Muscle of arm (tissue), 12 donors: ENCODE data around the gene TMEM121. TPM values are rescaled to one million over a fixed set of nuclear protein-coding genes. Genes with fewer than 3 reads are reported as not detected.
"Not testable (repeated sequence)": the region's sequence is repeated elsewhere in the genome, so short reads cannot be mapped to it uniquely, and the experiment has no call there.

Source experiments
- DNase-seq: peaks from one replicate; pipeline ENCODE4 v3.0.0-alpha.2; 2013
- polyA plus RNA-seq, 12 donors: library from polyadenylated mRNA; unstranded; fragments of 120-200 nt; gene quantifications; one replicate each; pipeline ENCODE4 v1.2.1, GENCODE V29; 2013; ENCODE audit not compliant: insufficient read length in 12 of 12

TMEM121 gene
- polyA plus RNA-seq, 12 donors: 1.0 to 3.1 (median 1.5) TPM; not detected in 2

DNA sequence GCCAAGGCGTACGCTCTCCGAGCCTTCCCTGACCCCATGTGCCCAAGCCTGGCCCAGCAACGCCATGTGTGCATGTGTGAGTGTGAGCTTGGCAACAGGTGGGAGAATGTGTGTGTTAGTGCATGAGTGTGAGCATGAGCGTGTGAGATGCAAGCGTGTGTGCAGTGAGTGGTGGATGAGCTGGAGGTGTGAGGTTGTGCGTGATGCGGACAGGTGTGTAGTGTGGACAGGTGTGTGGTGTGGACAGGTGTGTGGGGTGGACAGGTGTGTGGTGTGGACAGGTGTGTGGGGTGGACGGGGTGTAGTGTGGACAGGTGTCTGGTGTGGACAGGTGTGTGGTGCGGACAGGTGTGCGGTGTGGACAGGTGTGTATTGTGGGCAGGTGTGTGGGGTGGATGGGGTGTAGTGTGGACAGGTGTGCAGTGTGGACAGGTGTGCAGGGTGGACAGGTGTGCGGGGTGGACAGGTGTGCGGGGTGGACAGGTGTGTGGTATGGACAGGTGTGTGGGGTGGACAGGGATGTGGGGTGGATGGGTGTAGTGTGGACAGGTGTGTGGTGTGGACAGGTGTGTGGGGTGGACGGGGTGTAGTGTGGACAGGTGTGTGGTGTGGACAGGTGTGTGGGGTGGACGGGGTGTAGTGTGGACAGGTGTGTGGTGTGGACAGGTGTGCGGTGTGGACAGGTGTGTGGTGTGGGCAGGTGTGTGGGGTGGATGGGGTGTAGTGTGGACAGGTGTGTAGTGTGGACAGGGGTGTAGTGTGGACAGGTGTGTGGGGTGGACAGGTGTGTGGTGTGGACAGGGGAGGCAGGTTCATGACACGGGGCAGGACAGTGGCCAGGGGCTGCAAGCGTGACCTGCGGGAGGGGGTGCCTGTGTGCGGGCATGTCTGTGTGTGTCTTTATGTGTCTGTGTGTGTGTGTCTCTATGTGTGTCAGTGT lies 41.1 kb downstream of the TMEM121 start:
- DNase-seq: not testable (repeated sequence)

DNA sequence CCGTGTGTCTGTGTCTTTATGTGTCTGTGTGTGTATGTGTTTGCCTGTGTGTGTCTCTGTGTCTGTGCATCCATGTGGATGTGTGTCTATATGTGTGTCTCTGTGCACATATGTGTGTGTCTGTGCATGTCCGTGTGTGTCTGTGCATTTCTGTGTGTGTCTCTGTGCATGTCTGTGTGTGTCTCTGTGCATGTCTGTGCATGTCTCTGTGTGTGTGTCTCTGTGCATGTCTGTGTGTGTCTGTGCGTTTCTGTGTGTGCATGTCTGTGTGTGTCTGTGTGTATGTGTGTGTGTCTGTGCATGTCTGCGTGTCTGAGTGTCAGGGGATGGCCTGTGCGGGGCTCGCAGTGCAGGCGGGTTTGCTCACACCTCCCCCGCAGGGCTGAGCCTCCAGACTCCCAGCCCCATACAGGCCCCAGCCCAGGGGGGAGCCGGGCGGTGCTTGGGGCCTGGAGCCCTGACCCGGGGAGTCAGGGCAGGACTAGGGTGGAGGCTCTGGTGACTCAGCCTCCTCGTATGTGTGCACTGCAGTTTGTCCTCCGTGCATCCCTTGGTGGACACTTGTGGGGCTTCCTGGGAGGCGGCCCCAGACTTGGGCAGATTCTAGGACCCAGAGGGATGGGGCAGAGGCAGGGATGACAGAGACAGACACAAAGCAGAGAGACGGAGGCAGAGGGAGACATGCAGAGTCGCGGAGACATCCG lies 41.9 kb downstream of the TMEM121 start:
- DNase-seq: not testable (repeated sequence)

DNA sequence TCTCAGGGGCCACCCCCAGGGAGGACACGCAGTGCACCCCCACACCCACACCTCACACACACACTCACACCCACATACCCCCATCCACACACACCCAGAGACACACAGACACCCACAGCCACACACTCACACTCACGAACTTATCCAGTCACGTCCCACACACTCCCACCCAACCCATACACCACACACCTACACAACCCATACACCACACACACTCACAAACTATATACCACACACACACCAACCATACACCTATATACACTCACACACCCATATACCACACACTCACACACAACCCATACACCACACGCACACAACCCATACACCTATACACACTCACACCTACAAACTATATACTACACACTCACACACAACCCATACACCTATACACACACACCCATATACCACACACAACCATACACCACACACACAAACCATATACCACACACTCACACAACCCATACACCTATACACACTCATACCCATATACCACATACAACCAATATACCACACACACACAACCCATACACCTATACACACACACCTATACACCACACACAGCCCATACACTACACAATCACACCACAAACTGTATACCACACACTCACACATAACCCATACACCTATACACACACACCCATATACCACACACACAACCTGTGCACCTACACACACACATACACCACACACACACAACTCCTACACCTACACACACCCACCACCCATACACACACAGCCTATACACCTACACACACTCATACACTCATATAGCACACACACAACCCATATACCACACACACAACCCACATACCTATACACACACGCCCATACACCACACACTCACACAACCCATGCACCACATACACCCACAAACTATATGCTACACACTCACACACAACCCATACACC lies 42.7 kb downstream of the TMEM121 start:
- DNase-seq: no peak

DNA sequence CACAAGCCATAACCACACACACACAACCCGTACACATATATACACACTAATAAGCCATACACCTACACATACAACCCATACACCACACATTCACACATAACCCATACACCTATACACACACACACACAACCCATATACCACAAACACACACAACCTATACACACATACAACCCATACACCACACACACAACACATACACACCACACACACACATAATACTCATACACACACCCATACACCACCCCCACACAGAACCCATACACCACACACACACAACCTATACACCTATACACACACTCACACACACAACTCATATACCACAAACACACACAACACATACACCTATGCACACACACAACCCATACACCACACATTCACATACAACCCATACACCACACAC lies 44.1 kb downstream of the TMEM121 start:
- no peak for DNase-seq

DNA sequence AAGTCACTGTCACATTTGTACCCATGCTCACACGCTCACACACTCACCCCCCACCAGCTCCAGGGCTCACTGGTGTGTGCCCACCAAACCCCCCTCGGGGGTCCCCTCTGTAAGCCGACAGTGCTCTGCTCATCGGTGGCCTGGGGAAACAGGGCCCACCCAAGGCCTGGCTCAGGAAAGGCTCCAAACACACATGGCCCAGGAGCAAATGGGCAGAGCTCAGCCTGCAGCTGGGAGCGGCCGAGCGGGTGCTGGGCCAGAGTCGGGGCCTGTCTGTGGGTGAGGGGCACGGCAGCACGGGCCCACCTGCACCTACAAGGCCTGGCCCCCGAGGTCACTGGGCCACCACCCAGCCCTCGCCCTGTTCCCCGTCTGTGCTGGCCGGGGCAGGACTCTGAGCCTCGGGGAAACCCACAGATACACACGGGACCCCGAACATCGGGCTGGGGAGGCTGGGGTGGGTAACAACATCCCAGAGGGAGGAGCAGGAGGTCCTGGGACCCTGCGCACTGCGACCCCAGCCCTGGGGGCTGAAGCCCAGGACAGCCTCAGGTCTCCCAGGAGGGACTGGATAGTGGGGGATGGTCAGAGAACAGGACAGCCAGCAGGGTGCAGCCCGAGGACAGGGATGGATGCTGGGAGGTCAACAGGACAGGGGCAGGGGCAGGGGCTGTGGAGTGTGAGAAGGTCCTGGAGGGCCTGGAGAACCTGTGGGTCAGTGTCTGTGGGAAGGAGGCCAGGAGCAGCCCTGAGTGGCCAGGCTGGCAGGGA lies 45.0 kb downstream of the TMEM121 start:
- DNase-seq: not testable (repeated sequence)

DNA sequence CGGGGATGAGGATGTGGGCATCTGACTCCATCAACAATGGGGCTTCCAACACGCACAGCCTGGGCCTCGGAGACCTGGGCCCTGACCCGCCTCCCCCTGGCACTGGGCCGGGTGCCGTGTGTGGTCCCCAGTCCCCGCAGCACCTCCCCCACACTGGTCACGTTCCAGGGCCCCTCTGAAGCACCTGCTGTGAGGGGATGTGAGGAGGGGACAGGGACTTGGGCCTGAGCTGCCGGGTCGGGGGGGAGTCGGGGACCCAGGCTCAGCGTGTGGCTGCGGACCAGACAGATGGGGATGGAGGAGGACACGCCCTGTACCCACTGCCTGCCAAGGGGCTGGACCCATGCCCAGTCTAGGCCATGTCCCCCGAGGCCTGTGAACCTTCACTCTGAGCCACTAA lies 45.7 kb downstream of the TMEM121 start:
- not testable (repeated sequence) for DNase-seq

DNA sequence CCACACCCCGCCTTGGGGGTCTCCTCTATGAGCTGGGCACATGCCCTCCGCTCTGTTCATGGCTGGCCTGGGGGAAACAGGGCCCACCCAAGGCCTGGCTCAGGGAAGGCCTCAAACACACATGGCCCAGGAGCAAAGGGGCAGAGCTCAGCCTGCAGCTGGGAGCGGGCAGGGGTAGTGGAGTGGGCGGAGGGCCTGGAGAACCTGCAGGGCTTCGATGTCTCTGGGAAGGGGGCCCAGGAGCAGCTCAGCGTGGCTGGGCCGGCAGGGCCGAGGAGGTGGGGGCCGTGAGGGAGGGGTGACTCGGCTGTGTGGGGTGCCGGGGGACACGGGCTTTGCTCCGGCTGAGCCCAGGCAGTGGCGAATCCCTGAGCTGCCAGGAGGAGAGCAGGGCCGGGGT lies 47.5 kb downstream of the TMEM121 start:
- not testable (repeated sequence) for DNase-seq

DNA sequence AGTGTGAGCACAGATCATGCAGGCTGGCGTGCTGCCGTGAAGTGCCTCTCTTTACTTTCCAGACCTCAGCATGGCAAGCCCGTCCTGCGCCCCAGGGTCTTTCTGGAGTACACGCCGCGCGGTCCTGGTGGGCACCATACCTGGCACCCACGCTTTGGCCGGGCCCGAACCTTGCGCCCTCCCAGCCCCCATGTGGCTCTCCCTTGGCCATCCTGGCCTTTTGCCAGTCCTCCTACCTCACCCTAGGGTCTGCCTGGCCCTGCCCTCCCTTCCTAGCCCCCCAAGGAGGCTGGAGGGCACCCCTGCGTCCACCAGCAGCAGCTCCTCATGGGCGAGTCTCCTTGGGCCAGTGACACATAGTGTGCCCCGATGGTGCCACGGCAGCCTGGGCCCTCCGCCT lies 48.0 kb downstream of the TMEM121 start:
- not testable (repeated sequence) for DNase-seq

DNA sequence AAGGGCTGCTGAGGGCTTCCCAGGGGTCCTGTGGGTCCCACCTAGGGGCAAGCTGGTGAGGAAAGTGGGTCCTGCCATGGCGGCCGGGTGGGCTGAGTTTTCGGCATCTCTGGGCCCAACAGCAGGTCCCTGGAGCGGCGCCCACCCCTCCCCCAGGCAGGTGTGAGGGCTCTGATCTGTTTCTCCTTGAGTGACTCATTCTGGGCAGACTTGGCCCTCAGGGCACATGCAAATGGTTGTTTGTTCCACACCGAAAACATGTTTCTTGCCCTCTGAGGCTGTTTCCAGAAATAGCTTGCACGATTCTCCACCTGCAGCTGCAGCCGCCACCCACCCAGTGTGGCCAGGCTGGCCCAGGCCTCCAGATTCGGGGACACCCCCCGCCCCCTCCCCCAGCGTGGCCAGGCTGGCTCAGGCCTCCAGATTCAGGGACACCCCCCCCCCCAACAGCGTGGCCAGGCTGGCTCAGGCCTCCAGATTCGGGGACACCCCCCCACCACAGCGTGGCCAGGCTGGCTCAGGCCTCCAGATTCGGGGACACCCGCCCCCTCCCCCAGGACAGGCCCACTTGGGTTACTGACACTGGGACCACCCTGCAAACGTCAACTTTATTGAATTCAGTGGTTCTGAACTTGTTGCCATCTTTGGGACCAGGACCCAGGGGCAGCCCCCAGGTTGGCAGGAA lies 48.8 kb downstream of the TMEM121 start:
- DNase-seq: not testable (repeated sequence)

DNA sequence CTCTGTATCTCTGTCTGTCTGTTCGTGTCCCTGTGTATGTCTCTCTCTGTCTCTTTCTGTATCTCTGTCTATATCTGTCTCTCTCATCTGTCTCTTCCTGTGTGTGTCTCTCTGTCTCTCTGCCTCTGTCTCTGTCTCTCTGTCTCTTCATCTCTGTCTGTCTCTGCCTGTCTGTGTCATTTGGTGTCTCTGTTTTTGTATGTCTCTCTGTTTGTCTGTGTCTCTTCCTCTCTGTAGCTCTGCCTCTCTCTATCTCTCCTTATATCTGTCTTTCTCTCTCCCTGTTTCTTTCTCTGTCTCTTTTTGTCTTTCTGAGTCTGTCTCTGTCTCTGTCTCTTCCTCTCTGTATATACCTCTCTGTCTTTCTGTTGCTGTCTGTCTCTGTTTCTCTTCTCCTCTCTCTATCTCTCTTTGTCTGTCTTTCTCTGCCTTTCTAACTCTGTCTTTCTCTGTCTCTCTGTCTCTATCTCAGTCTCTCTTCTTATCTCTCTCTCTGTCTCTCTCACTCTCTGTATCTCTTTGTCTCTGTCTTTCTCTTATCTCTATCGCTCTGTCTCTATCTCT lies 50.2 kb downstream of the TMEM121 start:
- no peak for DNase-seq

DNA sequence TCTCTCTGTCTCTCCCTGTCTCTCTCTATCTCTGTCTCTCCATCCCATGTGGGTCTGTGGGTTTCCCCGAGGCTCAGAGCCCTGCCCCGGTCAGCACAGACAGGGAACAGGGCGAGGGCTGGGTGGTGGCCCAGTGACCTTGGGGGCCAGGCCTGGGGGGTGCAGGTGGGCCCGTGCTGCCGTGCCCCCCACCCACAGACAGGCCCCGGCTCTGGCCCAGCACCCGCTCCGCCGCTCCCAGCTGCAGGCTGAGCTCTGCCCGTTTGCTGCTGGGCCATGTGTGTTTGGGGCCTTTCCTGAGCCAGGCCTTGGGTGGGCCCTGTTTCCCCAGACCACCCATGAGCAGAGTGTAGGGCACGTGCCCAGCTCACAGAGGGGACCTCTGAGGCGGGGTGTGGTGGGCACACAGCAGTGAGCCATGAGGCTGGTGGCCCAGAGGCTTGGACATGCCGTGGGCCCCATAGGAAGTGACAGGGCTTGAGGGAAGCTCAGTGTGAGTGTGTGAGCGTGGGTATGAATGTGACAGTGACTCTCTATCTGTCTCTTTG lies 51.0 kb downstream of the TMEM121 start:
- no peak for DNase-seq

DNA sequence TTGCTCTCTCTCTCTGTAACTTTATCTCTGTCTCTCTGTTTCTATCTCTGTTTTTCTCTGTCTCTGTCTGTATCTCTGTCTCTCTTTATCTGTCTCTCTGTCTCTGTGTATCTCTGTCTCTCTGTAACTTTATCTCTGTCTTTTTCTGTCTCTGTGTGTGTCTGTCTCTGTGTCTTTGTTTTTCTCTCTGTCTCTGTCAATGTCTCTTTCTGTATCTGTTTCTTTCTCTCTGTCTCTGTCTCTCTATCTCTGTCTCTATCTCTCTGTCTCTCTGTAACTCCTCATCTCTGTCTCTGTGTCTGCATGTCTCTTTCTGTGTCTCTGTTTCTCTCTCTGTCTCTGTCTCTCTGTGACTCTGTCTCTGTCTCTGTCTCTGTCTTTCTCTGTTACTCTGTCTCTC lies 51.7 kb downstream of the TMEM121 start:
- DNase-seq: no peak

DNA sequence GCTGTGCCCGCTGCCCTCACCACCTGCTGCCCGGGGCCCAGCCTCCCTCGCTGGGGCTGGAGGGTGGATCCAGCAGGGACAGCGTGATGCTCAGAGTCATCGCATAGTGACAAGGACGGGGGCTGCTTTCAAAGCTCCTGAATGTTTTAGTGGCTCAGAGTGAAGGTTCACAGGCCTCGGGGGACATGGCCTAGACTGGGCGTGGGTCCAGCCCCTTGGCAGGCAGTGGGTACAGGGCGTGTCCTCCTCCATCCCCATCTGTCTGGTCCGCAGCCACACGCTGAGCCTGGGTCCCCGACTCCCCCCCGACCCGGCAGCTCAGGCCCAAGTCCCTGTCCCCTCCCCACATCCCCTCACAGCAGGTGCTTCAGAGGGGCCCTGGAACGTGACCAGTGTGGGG lies 52.8 kb downstream of the TMEM121 start:
- not testable (repeated sequence) for DNase-seq

Other genes starting within 250 kb of the TMEM121 start
- 10 to 100 TPM in 11 of 12 donors, not detected in 1; 19.7 to 28.2 (median 21.4) TPM for gene BRF1, start 225.6 kb upstream of the TMEM121 start, polyA plus RNA-seq
- 100 to 1,000 TPM in 1 of 12 donors, 10 to 100 TPM in 10, not detected in 1; 67.5 to 107 (median 84.6) TPM for gene PACS2, start 211.8 kb upstream of the TMEM121 start, polyA plus RNA-seq
- gene TEX22, start 128.0 kb upstream of the TMEM121 start, polyA plus RNA-seq: 1 to 10 TPM in 5 of 12 donors, under 1 TPM in 5, not detected in 2; 0.11 to 2.3 (median 0.94) TPM
- gene MTA1, start 106.8 kb upstream of the TMEM121 start, polyA plus RNA-seq: 100 to 1,000 TPM in 2 of 12 donors, 10 to 100 TPM in 9, not detected in 1; 63.7 to 114 (median 75.3) TPM
- 100 to 1,000 TPM in 11 of 12 donors, not detected in 1; 132 to 277 (median 183) TPM for gene CRIP2, start 51.8 kb upstream of the TMEM121 start, polyA plus RNA-seq
- gene CRIP1, start 39.7 kb upstream of the TMEM121 start, polyA plus RNA-seq: 10 to 100 TPM in 11 of 12 donors, not detected in 1; 23.4 to 90.6 (median 40.0) TPM
- gene TEDC1, start 35.3 kb upstream of the TMEM121 start, polyA plus RNA-seq: 1 to 10 TPM in 10 of 12 donors, not detected in 2; 2.2 to 7.1 (median 5.3) TPM